ENCODE results near the gene PEX11G.

DNA sequence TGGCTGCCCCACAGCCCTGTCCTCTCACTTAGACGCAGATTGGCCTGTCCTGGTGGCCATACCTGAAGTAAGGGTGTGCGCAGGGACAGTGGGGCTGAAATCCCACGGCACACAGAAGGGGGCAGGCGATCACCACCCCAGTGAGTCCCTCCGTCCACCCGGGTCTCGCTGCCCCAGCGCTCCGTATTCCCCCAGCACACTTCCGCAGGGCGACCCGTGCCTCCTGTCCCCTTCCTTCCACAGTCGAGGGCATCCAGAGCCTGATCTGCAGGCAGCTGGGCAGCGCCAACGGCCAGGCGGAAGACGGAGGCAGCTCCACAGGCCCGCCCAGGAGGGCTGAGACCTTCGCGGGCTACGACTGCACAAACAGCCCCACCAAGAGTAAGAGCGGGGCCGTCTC, 25.3 kb downstream of the PEX11G start:
- TF ChIP-seq POLR2AphosphoS5 (IDR thresholded peaks at IDR 0.05; ENCODE audit: insufficient read depth in 1 of 2, low read depth in 1 of 2) (no peak), POLR2A (IDR thresholded peaks at IDR 0.05) (no peak)
- TF ChIP-seq, protein P1, sequence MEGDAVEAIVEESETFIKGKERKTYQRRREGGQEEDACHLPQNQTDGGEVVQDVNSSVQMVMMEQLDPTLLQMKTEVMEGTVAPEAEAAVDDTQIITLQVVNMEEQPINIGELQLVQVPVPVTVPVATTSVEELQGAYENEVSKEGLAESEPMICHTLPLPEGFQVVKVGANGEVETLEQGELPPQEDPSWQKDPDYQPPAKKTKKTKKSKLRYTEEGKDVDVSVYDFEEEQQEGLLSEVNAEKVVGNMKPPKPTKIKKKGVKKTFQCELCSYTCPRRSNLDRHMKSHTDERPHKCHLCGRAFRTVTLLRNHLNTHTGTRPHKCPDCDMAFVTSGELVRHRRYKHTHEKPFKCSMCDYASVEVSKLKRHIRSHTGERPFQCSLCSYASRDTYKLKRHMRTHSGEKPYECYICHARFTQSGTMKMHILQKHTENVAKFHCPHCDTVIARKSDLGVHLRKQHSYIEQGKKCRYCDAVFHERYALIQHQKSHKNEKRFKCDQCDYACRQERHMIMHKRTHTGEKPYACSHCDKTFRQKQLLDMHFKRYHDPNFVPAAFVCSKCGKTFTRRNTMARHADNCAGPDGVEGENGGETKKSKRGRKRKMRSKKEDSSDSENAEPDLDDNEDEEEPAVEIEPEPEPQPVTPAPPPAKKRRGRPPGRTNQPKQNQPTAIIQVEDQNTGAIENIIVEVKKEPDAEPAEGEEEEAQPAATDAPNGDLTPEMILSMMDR (IDR thresholded peaks at IDR 0.05) = no peak

Measured in vagina (tissue), 2 donors.